ENCODE results near the gene PI16. TPM values are rescaled to one million over a fixed set of nuclear protein-coding genes. Genes with fewer than 3 reads are reported as not detected.

PI16 gene
- total and polyA plus RNA-seq, 2 of the 13 experiments (the other 11 are each of a cell fraction or from before 2014, with no cell fraction given): not detected

- FAIRE-seq: no peak
- no peak overlapping the region for H3K9ac ChIP-seq (ENCODE audit: insufficient read depth, low read depth, low read length)
- no peak for TF ChIP-seq EHMT2 (IDR thresholded peaks at IDR 0.05; ENCODE audit: borderline replicate concordance, low read depth, low read length)
- TF ChIP-seq ZNF724P (CRISPR knock-in tag; IDR thresholded peaks at IDR 0.05; ENCODE audit: borderline replicate concordance): no peak
- TF ChIP-seq ZGPAT (CRISPR knock-in tag; IDR thresholded peaks at IDR 0.05): no peak
- TF ChIP-seq ZMAT3 (CRISPR knock-in tag; conservative IDR thresholded peaks at IDR 0.05): no peak
- TF ChIP-seq GATAD2A (CRISPR knock-in tag; IDR thresholded peaks at IDR 0.05): no peak
- no peak for TF ChIP-seq ARID3A (IDR thresholded peaks at IDR 0.05; ENCODE audit: low read depth, low read length)
- TF ChIP-seq CBX2 (IDR thresholded peaks at IDR 0.05; ENCODE audit: low read depth, low read length): no peak
- TF ChIP-seq CBX2 (CRISPR knock-in tag; IDR thresholded peaks at IDR 0.05; ENCODE audit: low read depth): no peak
- no peak for TF ChIP-seq RBM39 (IDR thresholded peaks at IDR 0.05; ENCODE audit: low read depth, low read length, poor library complexity, severe bottlenecking)
- no peak for TF ChIP-seq SSRP1 (CRISPR knock-in tag; IDR thresholded peaks at IDR 0.05)
- TF ChIP-seq SNAPC2 (CRISPR knock-in tag; IDR thresholded peaks at IDR 0.05): no peak
- no peak for TF ChIP-seq IRF1 (CRISPR knock-in tag; IDR thresholded peaks at IDR 0.05; ENCODE audit: low read depth)
- no peak for TF ChIP-seq ZNF775 (CRISPR knock-in tag; IDR thresholded peaks at IDR 0.05; ENCODE audit: borderline replicate concordance)
- TF ChIP-seq CEBPG (CRISPR knock-in tag; IDR thresholded peaks at IDR 0.05): no peak
- TF ChIP-seq CAMTA2 (CRISPR knock-in tag; IDR thresholded peaks at IDR 0.05; ENCODE audit: borderline replicate concordance): no peak
- no peak for TF ChIP-seq ATRX (CRISPR knock-in tag; IDR thresholded peaks at IDR 0.05; ENCODE audit: borderline replicate concordance)
- no peak for TF ChIP-seq MXD4 (CRISPR knock-in tag; IDR thresholded peaks at IDR 0.05)
- TF ChIP-seq ZNF317 (CRISPR knock-in tag; IDR thresholded peaks at IDR 0.05): no peak
- H3K79me2 ChIP-seq (ENCODE audit: insufficient read depth, low read length): no peaks in the 10 kb centered on the region
- BruUV-seq (replicated peaks): no TSS peak
- ATAC-seq: no peak
- ChIA-PET POLR2A (no interaction called here), CTCF (ENCODE audit: low intra/inter-chr PET ratio, low total read pairs) (no interaction called here)
- DNase-seq (ENCODE audit: low spot score): no peak
- H2AFZ ChIP-seq (ENCODE audit: low read length): no peak overlapping the region
- peaks cover 14% of the 10 kb centered on the region for H3K4me1 ChIP-seq (ENCODE audit: insufficient read depth, low read length)
- no peaks in the 10 kb centered on the region for H3K27me3 ChIP-seq (ENCODE audit: control insufficient read depth in 1 of 2, insufficient read depth in 2 of 2, low read length in 2 of 2)
- in situ Hi-C loops (cut with HindIII; ENCODE audit: extremely low pct_ligation_motif_present, low pct_unique_long_range_greater_than_20kb): no loop called here
- peaks cover 8 to 47% of the 10 kb centered on the region in 2 experiments; a peak in 4 of 5 replicates for H3K36me3 ChIP-seq (replicated peaks in 1 of 2; ENCODE audit: control insufficient read depth in 1 of 2, insufficient read depth in 2 of 2, low read length in 2 of 2)
- H4K20me1 ChIP-seq (ENCODE audit: insufficient read depth, low read length): no peaks in the 10 kb centered on the region
- no peak overlapping the region for H3K4me3 ChIP-seq (replicated peaks in 1 of 3; ENCODE audit: insufficient read depth in 1 of 3, low read depth in 2 of 3, low read length in 3 of 3)
- 95% methylated on average over 9 of the region's 10 CpGs for WGBS (ENCODE audit: low lambda C conversion rate)
- H3K4me2 ChIP-seq (ENCODE audit: low read depth, low read length): no peak overlapping the region
- no peaks in the 10 kb centered on the region for H3K9me3 ChIP-seq (ENCODE audit: low read length)
- intact Hi-C loops (cut with micrococcal nuclease; ENCODE audit: unreplicated experiment): no loop called here
- no peak overlapping the region for H3K27ac ChIP-seq (ENCODE audit: extremely low read length, insufficient read depth, low read length)
Observed at GRCh38 chr6:36917541-36918193, 36.9 kb upstream of the PI16 start.

All from HepG2 (cell line).